Measurements from ENCODE around the gene TADA2B. TPM values are rescaled to one million over a fixed set of nuclear protein-coding genes. Genes with fewer than 3 reads are reported as not detected.

The TADA2B gene
- total RNA-seq, 3 donors from 2014 or later (not counting 1 experiment from before 2014, with no cell fraction given), result 22.7 to 36.3 (median 35.9) TPM

DNA sequence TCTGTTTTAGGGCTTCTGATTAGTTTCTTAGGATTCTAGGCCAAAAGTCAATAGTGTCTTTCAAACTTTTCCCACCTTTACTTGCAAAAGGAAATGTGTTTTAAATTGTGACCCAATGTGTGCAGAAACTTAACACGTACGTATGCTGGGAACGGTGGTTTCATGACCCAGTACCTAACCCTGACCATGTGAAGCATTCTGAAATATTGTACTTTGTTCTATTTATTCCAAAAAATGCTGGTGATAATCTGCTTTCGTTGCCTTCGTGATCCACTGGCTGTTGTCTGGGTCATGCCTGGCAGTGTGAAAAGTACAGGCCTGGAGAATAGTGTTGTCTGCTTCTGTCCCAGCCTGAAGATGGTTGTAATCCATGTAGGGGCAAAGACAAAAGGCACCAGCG lies 26.7 kb upstream of the TADA2B start:
- H3K27me3 ChIP-seq (ENCODE audit: control insufficient read depth, insufficient read depth, low read length), result no peaks in the 10 kb centered on the region
- peaks cover 51% of the 10 kb centered on the region for H3K36me3 ChIP-seq (ENCODE audit: control insufficient read depth, insufficient read depth, low read length)
- no peaks in the 10 kb centered on the region for H3K9me3 ChIP-seq (ENCODE audit: control insufficient read depth, insufficient read depth, low read length)
- Mint-ChIP-seq H3K9me3 (no peaks in the 10 kb centered on the region), H3K36me3 (peaks cover 10% of the 10 kb centered on the region), H3K4me3 (no peak overlapping the region), H3K27me3 (ENCODE audit: low read depth in 2 of 2) (no peaks in the 10 kb centered on the region), H3K4me1 (peaks cover 0 to 5% of the 10 kb centered on the region in 2 donors), H3K27ac (no peak overlapping the region)
- H3K4me1 ChIP-seq (ENCODE audit: control insufficient read depth, insufficient read depth, low read length), result no peaks in the 10 kb centered on the region
- ATAC-seq, result no peak
- DNase-seq, result no peak
- no peak overlapping the region for H3K4me3 ChIP-seq (ENCODE audit: low read length)
- intact Hi-C loops (cut with micrococcal nuclease), result no loop called here
- TF ChIP-seq, protein P1, sequence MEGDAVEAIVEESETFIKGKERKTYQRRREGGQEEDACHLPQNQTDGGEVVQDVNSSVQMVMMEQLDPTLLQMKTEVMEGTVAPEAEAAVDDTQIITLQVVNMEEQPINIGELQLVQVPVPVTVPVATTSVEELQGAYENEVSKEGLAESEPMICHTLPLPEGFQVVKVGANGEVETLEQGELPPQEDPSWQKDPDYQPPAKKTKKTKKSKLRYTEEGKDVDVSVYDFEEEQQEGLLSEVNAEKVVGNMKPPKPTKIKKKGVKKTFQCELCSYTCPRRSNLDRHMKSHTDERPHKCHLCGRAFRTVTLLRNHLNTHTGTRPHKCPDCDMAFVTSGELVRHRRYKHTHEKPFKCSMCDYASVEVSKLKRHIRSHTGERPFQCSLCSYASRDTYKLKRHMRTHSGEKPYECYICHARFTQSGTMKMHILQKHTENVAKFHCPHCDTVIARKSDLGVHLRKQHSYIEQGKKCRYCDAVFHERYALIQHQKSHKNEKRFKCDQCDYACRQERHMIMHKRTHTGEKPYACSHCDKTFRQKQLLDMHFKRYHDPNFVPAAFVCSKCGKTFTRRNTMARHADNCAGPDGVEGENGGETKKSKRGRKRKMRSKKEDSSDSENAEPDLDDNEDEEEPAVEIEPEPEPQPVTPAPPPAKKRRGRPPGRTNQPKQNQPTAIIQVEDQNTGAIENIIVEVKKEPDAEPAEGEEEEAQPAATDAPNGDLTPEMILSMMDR (IDR thresholded peaks at IDR 0.05), result no peak
- WGBS (ENCODE audit: insufficient coverage), result 96% methylated on average over 6 of the region's 6 CpGs
- no peak overlapping the region for H3K27ac ChIP-seq (ENCODE audit: low read length)

DNA sequence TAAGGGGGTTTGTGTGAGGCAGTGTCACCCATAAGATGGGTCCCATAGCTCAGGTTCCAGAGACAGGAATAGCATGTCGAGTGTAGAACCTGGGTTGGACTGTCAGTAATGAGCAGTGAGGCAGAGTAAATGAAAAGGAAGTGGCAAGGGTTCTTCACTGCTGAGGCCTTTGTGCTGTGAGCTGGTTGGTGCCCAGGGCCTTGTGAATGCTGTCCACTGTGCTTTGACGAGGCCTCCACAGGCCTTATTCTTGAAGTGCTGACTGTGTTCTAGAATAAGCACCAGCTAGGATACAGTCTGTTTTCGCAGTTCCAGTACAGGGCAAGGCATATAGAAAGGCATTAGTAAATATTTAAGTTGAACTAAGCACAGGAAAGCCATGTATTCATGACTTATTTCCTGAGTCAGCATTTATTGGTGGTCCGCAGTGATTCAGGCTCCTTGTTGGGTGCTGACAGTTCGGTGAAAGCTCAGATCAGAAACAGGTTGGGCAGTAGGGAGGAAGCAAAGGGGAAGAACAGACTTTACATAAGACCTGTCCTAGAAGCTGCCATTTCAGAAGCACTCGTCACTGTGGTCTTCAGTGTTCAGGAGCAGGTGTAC lies 25.6 kb upstream of the TADA2B start:
- H3K9me3 ChIP-seq (ENCODE audit: control insufficient read depth, insufficient read depth, low read length), result no peaks in the 10 kb centered on the region
- H3K27me3 ChIP-seq (ENCODE audit: control insufficient read depth, insufficient read depth, low read length), result no peaks in the 10 kb centered on the region
- no peak overlapping the region for H3K4me3 ChIP-seq (ENCODE audit: low read length)
- H3K36me3 ChIP-seq (ENCODE audit: control insufficient read depth, insufficient read depth, low read length), result peaks cover 55% of the 10 kb centered on the region
- Mint-ChIP-seq H3K4me3 (no peak overlapping the region), H3K4me1 (peaks cover 0 to 12% of the 10 kb centered on the region in 2 donors), H3K36me3 (peaks cover 10% of the 10 kb centered on the region), H3K27me3 (ENCODE audit: low read depth in 2 of 2) (no peaks in the 10 kb centered on the region), H3K27ac (no peak overlapping the region), H3K9me3 (no peaks in the 10 kb centered on the region)
- no peaks in the 10 kb centered on the region for H3K4me1 ChIP-seq (ENCODE audit: control insufficient read depth, insufficient read depth, low read length)
- H3K27ac ChIP-seq (ENCODE audit: low read length), result no peak overlapping the region
- WGBS (ENCODE audit: insufficient coverage), result 96% methylated on average over 6 of the region's 6 CpGs
- TF ChIP-seq, protein P1 (IDR thresholded peaks at IDR 0.05), result no peak
- DNase-seq (no peak), ATAC-seq (no peak)
- intact Hi-C loops (cut with micrococcal nuclease), result no loop called here

DNA sequence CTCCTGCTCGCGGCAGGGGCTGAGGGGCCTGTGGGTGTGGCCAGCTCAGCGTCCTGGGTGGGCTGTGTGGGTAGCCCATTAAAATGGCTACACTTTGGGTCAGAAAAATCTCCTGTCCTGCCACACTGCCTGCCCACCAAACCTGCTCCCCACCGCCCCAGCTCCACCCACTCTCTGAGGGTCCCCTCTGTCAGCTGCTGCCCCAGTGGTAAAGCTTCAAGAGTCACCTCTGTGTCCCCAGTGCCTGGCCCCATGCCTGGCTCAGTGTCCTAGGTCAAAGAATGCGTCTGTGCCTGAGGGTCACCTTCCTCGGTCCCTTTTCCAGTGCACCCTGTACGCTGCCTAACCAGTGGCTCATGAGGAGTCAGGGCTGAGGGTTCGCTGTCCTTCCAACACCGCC lies 24.9 kb upstream of the TADA2B start:
- TF ChIP-seq, protein P1 (IDR thresholded peaks at IDR 0.05), result no peak
- 96% methylated on average over 9 of the region's 9 CpGs for WGBS (ENCODE audit: insufficient coverage)
- H3K9me3 Mint-ChIP-seq, result no peaks in the 10 kb centered on the region

DNA sequence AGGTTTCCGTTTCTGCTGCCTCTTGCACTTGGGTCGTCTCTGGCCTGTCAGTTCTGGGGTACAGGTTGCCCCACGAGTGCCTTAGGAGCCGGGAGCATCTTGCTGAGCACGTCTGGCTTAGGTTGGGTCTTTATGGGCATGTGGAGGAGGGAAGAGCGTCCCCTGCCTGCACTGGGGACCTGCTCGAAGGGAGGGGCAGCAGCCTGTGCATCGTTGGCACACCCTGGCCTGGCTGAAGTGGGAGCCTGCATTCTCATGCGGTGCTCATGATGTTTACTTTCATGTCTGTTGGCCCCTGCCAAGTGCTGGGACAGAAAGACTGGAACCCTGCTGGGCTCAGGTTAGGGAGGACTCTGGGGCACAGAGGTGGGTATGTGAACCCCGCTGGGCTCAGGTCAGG lies 23.8 kb upstream of the TADA2B start:
- peaks cover 0 to 12% of the 10 kb centered on the region in 2 donors for H3K4me1 Mint-ChIP-seq
- H3K36me3 Mint-ChIP-seq, result peaks cover 9% of the 10 kb centered on the region
- H3K36me3 ChIP-seq (ENCODE audit: control insufficient read depth, insufficient read depth, low read length), result peaks cover 43% of the 10 kb centered on the region

More for the DNA sequence above, 24.9 kb upstream of the TADA2B start:
- Mint-ChIP-seq H3K4me3 (no peak overlapping the region), H3K27me3 (ENCODE audit: low read depth in 2 of 2) (no peaks in the 10 kb centered on the region), H3K4me1 (peaks cover 0 to 12% of the 10 kb centered on the region in 2 donors), H3K27ac (no peak overlapping the region), H3K36me3 (peaks cover 10% of the 10 kb centered on the region)
- intact Hi-C loops (cut with micrococcal nuclease), result no loop called here
- H3K36me3 ChIP-seq (ENCODE audit: control insufficient read depth, insufficient read depth, low read length), result peaks cover 48% of the 10 kb centered on the region
- no peak overlapping the region for H3K4me3 ChIP-seq (ENCODE audit: low read length)
- DNase-seq, result no peak
- no peaks in the 10 kb centered on the region for H3K27me3 ChIP-seq (ENCODE audit: control insufficient read depth, insufficient read depth, low read length)
- ATAC-seq, result no peak
- H3K4me1 ChIP-seq (ENCODE audit: control insufficient read depth, insufficient read depth, low read length), result no peaks in the 10 kb centered on the region
- H3K27ac ChIP-seq (ENCODE audit: low read length), result no peak overlapping the region
- no peaks in the 10 kb centered on the region for H3K9me3 ChIP-seq (ENCODE audit: control insufficient read depth, insufficient read depth, low read length)

More for the DNA sequence above, 23.8 kb upstream of the TADA2B start:
- 98% methylated on average over 9 of the region's 10 CpGs for WGBS (ENCODE audit: insufficient coverage)
- H3K27ac Mint-ChIP-seq, result no peak overlapping the region
- no peaks in the 10 kb centered on the region for H3K4me1 ChIP-seq (ENCODE audit: control insufficient read depth, insufficient read depth, low read length)
- no peak overlapping the region for H3K27ac ChIP-seq (ENCODE audit: low read length)
- intact Hi-C loops (cut with micrococcal nuclease), result no loop called here
- H3K9me3 Mint-ChIP-seq, result no peaks in the 10 kb centered on the region
- H3K27me3 Mint-ChIP-seq (ENCODE audit: low read depth in 2 of 2), result no peaks in the 10 kb centered on the region
- TF ChIP-seq, protein P1 (IDR thresholded peaks at IDR 0.05), result no peak
- no peak overlapping the region for H3K4me3 ChIP-seq (ENCODE audit: low read length)
- no peaks in the 10 kb centered on the region for H3K27me3 ChIP-seq (ENCODE audit: control insufficient read depth, insufficient read depth, low read length)
- no peaks in the 10 kb centered on the region for H3K9me3 ChIP-seq (ENCODE audit: control insufficient read depth, insufficient read depth, low read length)
- no peak overlapping the region for H3K4me3 Mint-ChIP-seq
- DNase-seq (no peak), ATAC-seq (no peak)
